IMR-90 (cell line): ENCODE measurements around the gene TGM1. TPM values are rescaled to one million over a fixed set of nuclear protein-coding genes. Genes with fewer than 3 reads are reported as not detected.

Experiments used
- ATAC-seq: fragments of 200-7000 bp; cut with Tn5 transposase; 2 replicates; pipeline ENCODE4 v1.9.1; 2020; ENCODE audit warnings: low read depth, mild to moderate bottlenecking, moderate library complexity
- BruUV-seq: library from RNA; stranded (reverse); fragments of 400-500 nt; replicated peaks from 2 replicates; lab custom pipeline; 2021; lab: Mats Ljungman, UMichigan
- CTCF ChIA-PET: fragments of 300-600 bp; formaldehyde crosslinking; extraction: SDS; loops from one replicate; lab custom pipeline; 2021; ENCODE audit warnings: antibody characterized with exemption; lab: Yijun Ruan, JAX
- POLR2A ChIA-PET: fragments of 300-600 bp; sonication (Branson Sonifier 250); formaldehyde crosslinking; loops from one replicate; lab custom pipeline; 2022; ENCODE audit warnings: antibody characterized with exemption; ENCODE audit not compliant: unreplicated experiment; lab: Charles Lee
- DNase-seq: peaks from one replicate; pipeline ENCODE4 v3.0.0; 2013
- H2AFZ ChIP-seq: replicated peaks from 2 replicates; pipeline ENCODE3; 2013; ENCODE audit warnings: low read length, mild to moderate bottlenecking; ENCODE audit not compliant: poor library complexity
- H2AK5ac ChIP-seq: 2 replicates; pipeline ENCODE4 v1.6.1; 2013; ENCODE audit warnings: low read depth, low read length, inconsistent platforms
- H2AK9ac ChIP-seq: replicated peaks from 2 replicates; pipeline ENCODE3; 2013; ENCODE audit warnings: mild to moderate bottlenecking, low read depth, low read length, moderate library complexity; ENCODE audit not compliant: poor library complexity
- H2BK120ac ChIP-seq: 2 replicates; pipeline ENCODE4 v1.6.1; 2013; ENCODE audit warnings: low read depth, low read length, inconsistent platforms
- H2BK15ac ChIP-seq: 3 replicates; pipeline ENCODE4 v1.6.1; 2013; ENCODE audit warnings: low read depth, low read length, inconsistent platforms
- H2BK20ac ChIP-seq: 2 replicates; pipeline ENCODE4 v1.6.1; 2013; ENCODE audit warnings: low read depth, mild to moderate bottlenecking, inconsistent platforms, low read length, moderate library complexity
- H2BK5ac ChIP-seq: 2 replicates; pipeline ENCODE4 v1.6.1; 2013; ENCODE audit warnings: mild to moderate bottlenecking, low read depth, low read length, inconsistent platforms; ENCODE audit not compliant: poor library complexity, severe bottlenecking
- H3K14ac ChIP-seq: replicated peaks from 2 replicates; pipeline ENCODE4 v1.6.1; 2013; ENCODE audit warnings: low read depth, low read length, inconsistent platforms
- H3K18ac ChIP-seq: 2 replicates; pipeline ENCODE4 v1.6.1; 2013; ENCODE audit warnings: low read depth, low read length, control low read depth
- H3K23ac ChIP-seq: 2 replicates; pipeline ENCODE4 v1.6.1; 2013; ENCODE audit warnings: low read depth, low read length, inconsistent platforms
- H3K27ac ChIP-seq: 2 replicates; pipeline ENCODE4 v1.5.1; 2013; ENCODE audit warnings: mild to moderate bottlenecking, control low read depth, low read length; ENCODE audit not compliant: insufficient read depth
- H3K27me3 ChIP-seq: 2 replicates; pipeline ENCODE4 v1.6.1; 2013; ENCODE audit warnings: low read length; ENCODE audit not compliant: control insufficient read depth, insufficient read depth
- H3K36me3 ChIP-seq: 2 replicates; pipeline ENCODE4 v1.6.1; 2013; ENCODE audit warnings: low read length, mixed read lengths; ENCODE audit not compliant: control insufficient read depth, insufficient read depth
- H3K4ac ChIP-seq: 2 replicates; pipeline ENCODE4 v1.6.1; 2013; ENCODE audit warnings: low read depth, low read length, inconsistent platforms
- H3K4me1 ChIP-seq: 2 replicates; pipeline ENCODE4 v1.6.1; 2013; ENCODE audit warnings: low read length, mixed read lengths; ENCODE audit not compliant: control insufficient read depth, insufficient read depth
- H3K4me2 ChIP-seq: 2 replicates; pipeline ENCODE4 v1.6.1; 2013; ENCODE audit warnings: low read depth, mild to moderate bottlenecking, control low read depth, low read length, moderate library complexity
- H3K4me3 ChIP-seq: 2 replicates; pipeline ENCODE4 v1.5.1; 2013; ENCODE audit warnings: low read depth, mild to moderate bottlenecking, control low read depth, low read length, moderate library complexity; ENCODE audit not compliant: insufficient read depth
- H3K56ac ChIP-seq: 2 replicates; pipeline ENCODE4 v1.6.1; 2013; ENCODE audit warnings: low read length, inconsistent platforms; ENCODE audit not compliant: insufficient read depth; ENCODE audit errors: extremely low read depth
- H3K79me1 ChIP-seq, 2 experiments: 2 replicates each; pipeline ENCODE4 v1.6.1; 2013; ENCODE audit warnings: low read length in 2 of 2, inconsistent platforms in 1 of 2, low read depth in 1 of 2
- H3K9ac ChIP-seq: 2 replicates; pipeline ENCODE4 v1.6.1; 2013; ENCODE audit warnings: low read depth, low read length, control low read depth
- H3K9me1 ChIP-seq: 2 replicates; pipeline ENCODE4 v1.6.1; 2013; ENCODE audit warnings: low read length, inconsistent platforms; ENCODE audit not compliant: insufficient read depth
- H3K9me3 ChIP-seq: 2 replicates; pipeline ENCODE4 v1.6.1; 2013; ENCODE audit warnings: low read length; ENCODE audit not compliant: control insufficient read depth, insufficient read depth
- H4K20me1 ChIP-seq: 2 replicates; pipeline ENCODE4 v1.6.1; 2013; ENCODE audit warnings: low read length, inconsistent platforms; ENCODE audit not compliant: insufficient read depth
- H4K5ac ChIP-seq: 2 replicates; pipeline ENCODE4 v1.6.1; 2013; ENCODE audit warnings: mild to moderate bottlenecking, low read depth, low read length, control low read depth
- H4K8ac ChIP-seq, 2 experiments: 2 replicates each; pipeline ENCODE4 v1.6.1; 2013; ENCODE audit warnings: low read depth in 2 of 2, low read length in 2 of 2, control low read depth in 1 of 2, inconsistent platforms in 1 of 2
- H4K91ac ChIP-seq: 2 replicates; pipeline ENCODE4 v1.6.1; 2013; ENCODE audit warnings: low read depth, low read length, inconsistent platforms; ENCODE audit not compliant: insufficient read depth
- CEBPB ChIP-seq: IDR thresholded peaks from 2 replicates; pipeline ENCODE4 v1.6.1; 2012; ENCODE audit warnings: low read depth, low read length, improper control_type of control experiment
- CHD1 ChIP-seq: IDR thresholded peaks from 2 replicates; pipeline ENCODE4 v1.6.1; 2012; ENCODE audit warnings: low read depth, low read length, improper control_type of control experiment
- MAZ ChIP-seq: IDR thresholded peaks from 2 replicates; pipeline ENCODE4 v1.6.1; 2012; ENCODE audit warnings: low read depth, mild to moderate bottlenecking, low read length, improper control_type of control experiment, moderate library complexity, borderline replicate concordance
- WGBS, 2 experiments: methylation state at CpG; one replicate each; pipeline versions ENCODE4 v1.1.5 to v1.1.7; 2013; ENCODE audit warnings: missing lambda C conversion rate in 2 of 2; ENCODE audit not compliant: insufficient read length in 1 of 2; ENCODE audit errors: extremely low coverage in 2 of 2; 5-methylcytosine and 5-hydroxymethylcytosine counted together
- dilution Hi-C: fragments of 300-500 bp; cut with HindIII; formaldehyde crosslinking; loops from one replicate; pipeline ENCODE4 v1.14.3; 2018; ENCODE audit warnings: low sequenced_read_pairs; ENCODE audit not compliant: unreplicated experiment
- in situ Hi-C: fragments of 300-500 bp; cut with MboI; formaldehyde crosslinking; loops from 3 replicates; pipeline ENCODE4 v1.14.3; 2019; ENCODE audit warnings: low sequenced_read_pairs, inconsistent platforms, mixed read lengths
- intact Hi-C: fragments of 100-400 bp; cut with micrococcal nuclease; formaldehyde crosslinking; loops from 2 replicates; pipeline ENCODE4 v1.10.0; 2022
- polyA plus RNA-seq, 3 experiments: library from polyadenylated mRNA; depleted of rRNA; stranded (reverse); fragments of >200 nt; gene quantifications; 2 replicates each; pipeline ENCODE4 v1.2.3, GENCODE V29; 2012; ENCODE audit warnings: low replicate concordance in 1 of 3
- total RNA-seq: library from RNA; depleted of rRNA; stranded (reverse); fragments of >200 nt; gene quantifications from 2 replicates; pipeline ENCODE4 v1.2.3, GENCODE V29; 2012
- TF ChIP-seq, protein P1 (sequence below): conservative IDR thresholded peaks from 2 replicates; pipeline ENCODE4 v1.5.1; 2012; ENCODE audit warnings: mild to moderate bottlenecking, low read depth, low read length, improper control_type of control experiment

Gene TGM1
- total and polyA plus RNA-seq, 2 of the 4 experiments (the other 2 are of a cell fraction) = 0.72 to 3.3 TPM

DNA sequence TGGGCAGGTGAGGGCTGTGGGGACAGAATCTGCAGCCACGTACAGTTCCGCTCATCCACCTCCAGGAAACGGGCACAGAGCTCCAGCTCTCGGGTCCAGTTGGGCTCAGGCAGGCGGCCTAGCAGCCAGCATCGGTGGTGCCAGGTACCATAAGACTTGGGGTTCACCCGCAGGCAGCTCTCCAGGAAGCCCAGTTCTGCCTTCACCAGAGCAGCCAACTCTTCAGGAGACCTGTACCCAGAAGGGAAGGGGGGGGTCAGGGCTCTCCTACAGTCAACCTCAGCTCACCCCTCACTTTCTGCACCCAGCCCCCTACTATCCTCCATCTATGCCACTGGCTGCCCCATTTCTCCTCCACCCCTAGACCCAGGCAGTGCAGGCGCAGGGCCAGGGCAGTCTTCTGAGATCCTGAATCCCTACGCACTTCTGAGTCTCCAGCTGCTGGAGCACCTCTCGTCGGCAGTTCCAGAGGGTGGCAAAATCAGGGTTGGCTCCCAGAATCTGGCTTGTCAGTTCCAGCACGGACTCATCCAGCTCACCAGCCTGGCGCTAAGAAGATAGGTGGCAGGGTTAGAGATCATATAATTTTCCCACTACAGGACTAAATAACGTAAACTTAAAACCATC lies 7.0 kb upstream of the TGM1 start:
- Histone ChIP-seq H4K5ac (no peak overlapping the region), H3K9ac (no peak overlapping the region), H3K56ac (no peak overlapping the region), H2BK5ac (no peak overlapping the region), H4K91ac (no peak overlapping the region), H3K9me1 (peaks cover 5% of the 10 kb centered on the region; the same call in 1 of the 2 replicates), H3K18ac (no peak overlapping the region), H2BK20ac (no peak overlapping the region), H3K9me3 (no peaks in the 10 kb centered on the region), H3K79me1 (peaks cover 9 to 27% of the 10 kb centered on the region in 2 experiments), H2AK5ac (no peak overlapping the region), H3K4me2 (no peak overlapping the region), H3K4me3 (no peak overlapping the region), H3K4ac (no peak overlapping the region), H3K4me1 (peaks cover 5% of the 10 kb centered on the region; the same call in 1 of the 2 replicates), H2AK9ac (no peak overlapping the region), H3K27me3 (no peaks in the 10 kb centered on the region), H3K14ac (no peak overlapping the region), H3K23ac (no peak overlapping the region), H3K36me3 (peaks cover 29% of the 10 kb centered on the region), H2BK120ac (no peak overlapping the region), H3K27ac (no peak overlapping the region), H2BK15ac (no peak overlapping the region), H4K8ac (no peak overlapping the region), H4K20me1 (no peaks in the 10 kb centered on the region), H2AFZ (no peak overlapping the region)
- ATAC-seq (no peak), DNase-seq (no peak)
- dilution Hi-C loops = no loop called here
- WGBS, 2 experiments = 100% methylated on average over 5 of the region's 14 CpGs; no CpG with 5 or more reads in 1 of the 2 experiments
- in situ Hi-C loops = no loop called here
- intact Hi-C loops = loop anchor here (2.0 kb wide), 2 partner anchors 13 to 27 kb away; partner anchors contain the start of gene TINF2
- no TSS peak for BruUV-seq
- TF ChIP-seq CHD1 = no peak
- TF ChIP-seq MAZ = no peak
- TF ChIP-seq, protein P1, sequence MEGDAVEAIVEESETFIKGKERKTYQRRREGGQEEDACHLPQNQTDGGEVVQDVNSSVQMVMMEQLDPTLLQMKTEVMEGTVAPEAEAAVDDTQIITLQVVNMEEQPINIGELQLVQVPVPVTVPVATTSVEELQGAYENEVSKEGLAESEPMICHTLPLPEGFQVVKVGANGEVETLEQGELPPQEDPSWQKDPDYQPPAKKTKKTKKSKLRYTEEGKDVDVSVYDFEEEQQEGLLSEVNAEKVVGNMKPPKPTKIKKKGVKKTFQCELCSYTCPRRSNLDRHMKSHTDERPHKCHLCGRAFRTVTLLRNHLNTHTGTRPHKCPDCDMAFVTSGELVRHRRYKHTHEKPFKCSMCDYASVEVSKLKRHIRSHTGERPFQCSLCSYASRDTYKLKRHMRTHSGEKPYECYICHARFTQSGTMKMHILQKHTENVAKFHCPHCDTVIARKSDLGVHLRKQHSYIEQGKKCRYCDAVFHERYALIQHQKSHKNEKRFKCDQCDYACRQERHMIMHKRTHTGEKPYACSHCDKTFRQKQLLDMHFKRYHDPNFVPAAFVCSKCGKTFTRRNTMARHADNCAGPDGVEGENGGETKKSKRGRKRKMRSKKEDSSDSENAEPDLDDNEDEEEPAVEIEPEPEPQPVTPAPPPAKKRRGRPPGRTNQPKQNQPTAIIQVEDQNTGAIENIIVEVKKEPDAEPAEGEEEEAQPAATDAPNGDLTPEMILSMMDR = no peak
- TF ChIP-seq CEBPB = no peak
- ChIA-PET POLR2A (no interaction called here), CTCF (interaction anchor here (0.8 to 2.0 kb wide), 3 partner anchors 8 to 28 kb away, joined by 3 to 11 read pairs (median 4); partner anchors contain the start of gene TINF2)
